ENCODE results near the gene CACNA1C. TPM values are rescaled to one million over a fixed set of nuclear protein-coding genes. Genes with fewer than 3 reads are reported as not detected.

Gene CACNA1C
- total and polyA plus RNA-seq, 2 of the 4 experiments (the other 2 are of a cell fraction): 1.6 to 2.6 TPM

DNA sequence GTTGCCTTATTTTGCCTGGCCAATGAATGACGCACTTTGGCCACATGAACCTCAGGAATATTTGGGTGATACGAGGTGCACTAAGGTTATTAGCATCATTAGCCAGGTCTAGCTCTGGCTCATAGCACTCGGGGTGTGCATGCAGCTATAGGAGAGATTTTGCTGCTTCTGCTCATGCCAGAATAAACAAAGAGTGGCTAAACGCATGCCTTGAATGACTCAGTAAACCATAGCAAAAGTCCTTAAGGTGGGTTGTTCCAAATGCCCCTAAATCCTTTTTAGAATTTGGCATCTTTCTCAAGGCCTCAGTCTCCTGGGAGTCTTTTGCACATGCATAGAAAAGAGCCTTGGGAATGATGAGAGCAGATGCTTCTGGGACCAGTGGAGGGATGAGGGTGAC lies 398.2 kb downstream of the CACNA1C start:
- H2AK9ac ChIP-seq (replicated peaks; ENCODE audit: low read depth, low read length, poor library complexity): no peak overlapping the region
- no TSS peak for BruUV-seq (replicated peaks)
- no peak overlapping the region for H3K56ac ChIP-seq (ENCODE audit: extremely low read depth, insufficient read depth, low read length)
- no peak overlapping the region for H3K18ac ChIP-seq (ENCODE audit: low read depth, low read length)
- ATAC-seq (ENCODE audit: low read depth): peak; percentile 91
- no peak overlapping the region for H2AK5ac ChIP-seq (ENCODE audit: low read depth, low read length)
- CTCF ChIA-PET: no interaction called here
- H4K8ac ChIP-seq (ENCODE audit: low read depth in 2 of 2, low read length in 2 of 2): no peak overlapping the region
- H3K79me1 ChIP-seq (ENCODE audit: low read depth in 1 of 2, low read length in 2 of 2): no peaks in the 10 kb centered on the region
- H4K20me1 ChIP-seq (ENCODE audit: insufficient read depth, low read length): no peaks in the 10 kb centered on the region; the same call in 1 of the 2 replicates
- peak; percentile 28; the same call in 1 of the 2 replicates for TF ChIP-seq BHLHE40 (IDR thresholded peaks at IDR 0.05; ENCODE audit: low read depth, low read length)
- TF ChIP-seq, protein P1, sequence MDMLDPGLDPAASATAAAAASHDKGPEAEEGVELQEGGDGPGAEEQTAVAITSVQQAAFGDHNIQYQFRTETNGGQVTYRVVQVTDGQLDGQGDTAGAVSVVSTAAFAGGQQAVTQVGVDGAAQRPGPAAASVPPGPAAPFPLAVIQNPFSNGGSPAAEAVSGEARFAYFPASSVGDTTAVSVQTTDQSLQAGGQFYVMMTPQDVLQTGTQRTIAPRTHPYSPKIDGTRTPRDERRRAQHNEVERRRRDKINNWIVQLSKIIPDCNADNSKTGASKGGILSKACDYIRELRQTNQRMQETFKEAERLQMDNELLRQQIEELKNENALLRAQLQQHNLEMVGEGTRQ (IDR thresholded peaks at IDR 0.05; ENCODE audit: low read depth, low read length): no peak
- H3K27me3 ChIP-seq (ENCODE audit: control insufficient read depth, insufficient read depth, low read length): no peaks in the 10 kb centered on the region
- dilution Hi-C loops (cut with HindIII; ENCODE audit: low sequenced_read_pairs, unreplicated experiment) (no loop called here), intact Hi-C loops (cut with micrococcal nuclease) (no loop called here), in situ Hi-C loops (cut with MboI; ENCODE audit: low sequenced_read_pairs) (no loop called here)
- H4K91ac ChIP-seq (ENCODE audit: insufficient read depth, low read depth, low read length): no peak overlapping the region
- no peaks in the 10 kb centered on the region for H3K9me3 ChIP-seq (ENCODE audit: control insufficient read depth, insufficient read depth, low read length)
- no peak overlapping the region for H3K4me3 ChIP-seq (ENCODE audit: insufficient read depth, low read depth, low read length)
- no peak overlapping the region for H3K27ac ChIP-seq (ENCODE audit: insufficient read depth, low read length)
- POLR2A ChIA-PET (ENCODE audit: unreplicated experiment): interaction anchor here (0.5 kb wide), 1 partner anchor 88 kb away, joined by 3 read pairs; no protein-coding TSS in a partner anchor
- no peak overlapping the region for H2BK5ac ChIP-seq (ENCODE audit: low read depth, low read length, poor library complexity, severe bottlenecking)
- H2BK120ac ChIP-seq (ENCODE audit: low read depth, low read length): no peak overlapping the region
- no peak overlapping the region for H2BK20ac ChIP-seq (ENCODE audit: low read depth, low read length)
- no peak overlapping the region for H3K23ac ChIP-seq (ENCODE audit: low read depth, low read length)
- WGBS, 2 experiments (ENCODE audit: extremely low coverage in 2 of 2, insufficient read length in 1 of 2): 41% methylated on average over 2 of the region's 4 CpGs; no CpG with 5 or more reads in 1 of the 2 experiments
- peaks cover 4% of the 10 kb centered on the region for H3K4me1 ChIP-seq (ENCODE audit: control insufficient read depth, insufficient read depth, low read length)
- no peak overlapping the region for H3K4me2 ChIP-seq (ENCODE audit: low read depth, low read length)
- H3K9ac ChIP-seq (ENCODE audit: low read depth, low read length): no peak overlapping the region
- no peak overlapping the region for H2BK15ac ChIP-seq (ENCODE audit: low read depth, low read length)
- DNase-seq: peak; percentile 60
- H4K5ac ChIP-seq (ENCODE audit: low read depth, low read length): no peak overlapping the region
- no peak overlapping the region for H2AFZ ChIP-seq (replicated peaks; ENCODE audit: low read length, poor library complexity)
- peaks cover 2% of the 10 kb centered on the region; the same call in 1 of the 2 replicates for H3K36me3 ChIP-seq (ENCODE audit: control insufficient read depth, insufficient read depth, low read length)
- peaks cover 4% of the 10 kb centered on the region for H3K9me1 ChIP-seq (ENCODE audit: insufficient read depth, low read length)
- no peak overlapping the region for H3K4ac ChIP-seq (ENCODE audit: low read depth, low read length)
- no peak overlapping the region for H3K14ac ChIP-seq (replicated peaks; ENCODE audit: low read depth, low read length)

Data from IMR-90 (cell line).